ENCODE measurements around the gene KIFC3.

Gene KIFC3

DNA sequence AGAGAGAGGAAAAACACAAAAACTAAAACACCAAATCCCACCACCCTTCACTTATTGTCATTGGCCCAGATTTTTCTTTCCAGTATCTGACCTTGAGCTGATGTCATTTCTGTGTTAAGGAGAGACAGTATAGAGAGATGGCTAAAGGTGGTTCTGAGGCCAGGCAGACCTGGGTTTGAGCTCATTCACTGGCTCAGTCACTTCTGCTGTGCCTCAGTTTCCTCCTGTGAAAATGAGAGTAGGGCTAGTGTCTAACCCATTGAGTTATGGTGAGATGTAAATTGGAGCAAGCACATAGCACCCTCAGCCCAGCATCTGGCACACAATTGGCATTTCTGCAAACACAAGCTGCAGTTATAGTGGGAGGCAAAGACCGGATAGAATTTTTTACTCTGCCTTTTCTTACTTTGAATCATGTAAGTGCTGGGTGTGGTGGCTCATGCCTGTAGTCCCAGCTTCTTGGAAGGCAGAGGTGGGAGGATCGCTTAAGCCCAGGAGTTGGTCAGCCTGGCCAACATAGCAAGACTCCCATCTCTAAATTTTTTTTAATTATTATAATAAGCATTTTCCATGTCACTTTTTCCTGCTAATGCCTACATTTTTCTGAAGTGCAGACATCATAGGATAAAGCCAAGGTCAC, 6.4 kb upstream of the KIFC3 start:
- H3K4me3 ChIP-seq (ENCODE audit: low read depth, low read length): no peak overlapping the region
- no peaks in the 10 kb centered on the region for H3K9me3 ChIP-seq (ENCODE audit: control insufficient read depth, insufficient read depth, low read depth, low read length)
- H3K27ac ChIP-seq (ENCODE audit: extremely low read depth, low read depth, low read length): no peak overlapping the region
- TF ChIP-seq, protein P1, sequence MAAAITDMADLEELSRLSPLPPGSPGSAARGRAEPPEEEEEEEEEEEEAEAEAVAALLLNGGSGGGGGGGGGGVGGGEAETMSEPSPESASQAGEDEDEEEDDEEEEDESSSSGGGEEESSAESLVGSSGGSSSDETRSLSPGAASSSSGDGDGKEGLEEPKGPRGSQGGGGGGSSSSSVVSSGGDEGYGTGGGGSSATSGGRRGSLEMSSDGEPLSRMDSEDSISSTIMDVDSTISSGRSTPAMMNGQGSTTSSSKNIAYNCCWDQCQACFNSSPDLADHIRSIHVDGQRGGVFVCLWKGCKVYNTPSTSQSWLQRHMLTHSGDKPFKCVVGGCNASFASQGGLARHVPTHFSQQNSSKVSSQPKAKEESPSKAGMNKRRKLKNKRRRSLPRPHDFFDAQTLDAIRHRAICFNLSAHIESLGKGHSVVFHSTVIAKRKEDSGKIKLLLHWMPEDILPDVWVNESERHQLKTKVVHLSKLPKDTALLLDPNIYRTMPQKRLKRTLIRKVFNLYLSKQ (tag by site-specific recombination; IDR thresholded peaks at IDR 0.05; ENCODE audit: borderline replicate concordance): no peak
- TF ChIP-seq ZNF529 (tag by site-specific recombination; IDR thresholded peaks at IDR 0.05; ENCODE audit: insufficient replicate concordance) (no peak), ZNF843 (tag by site-specific recombination; IDR thresholded peaks at IDR 0.05) (no peak), ZNF660 (tag by site-specific recombination; IDR thresholded peaks at IDR 0.05) (no peak), ZNF777 (tag by site-specific recombination; IDR thresholded peaks at IDR 0.05; ENCODE audit: borderline replicate concordance) (no peak), ZNF585B (tag by site-specific recombination; IDR thresholded peaks at IDR 0.05) (no peak), GLIS1 (tag by site-specific recombination; IDR thresholded peaks at IDR 0.05) (no peak), ZNF548 (tag by site-specific recombination; IDR thresholded peaks at IDR 0.05) (no peak), PRDM1 (tag by site-specific recombination; IDR thresholded peaks at IDR 0.05) (no peak), ZNF350 (tag by site-specific recombination; IDR thresholded peaks at IDR 0.05) (no peak), ZFP37 (tag by site-specific recombination; IDR thresholded peaks at IDR 0.05) (no peak), SETDB1 (IDR thresholded peaks at IDR 0.05; ENCODE audit: insufficient read length, low read length) (no peak), ZNF654 (tag by site-specific recombination; IDR thresholded peaks at IDR 0.05; ENCODE audit: low read depth) (no peak), OVOL3 (tag by site-specific recombination; IDR thresholded peaks at IDR 0.05) (no peak)
- TF ChIP-seq, protein P2, sequence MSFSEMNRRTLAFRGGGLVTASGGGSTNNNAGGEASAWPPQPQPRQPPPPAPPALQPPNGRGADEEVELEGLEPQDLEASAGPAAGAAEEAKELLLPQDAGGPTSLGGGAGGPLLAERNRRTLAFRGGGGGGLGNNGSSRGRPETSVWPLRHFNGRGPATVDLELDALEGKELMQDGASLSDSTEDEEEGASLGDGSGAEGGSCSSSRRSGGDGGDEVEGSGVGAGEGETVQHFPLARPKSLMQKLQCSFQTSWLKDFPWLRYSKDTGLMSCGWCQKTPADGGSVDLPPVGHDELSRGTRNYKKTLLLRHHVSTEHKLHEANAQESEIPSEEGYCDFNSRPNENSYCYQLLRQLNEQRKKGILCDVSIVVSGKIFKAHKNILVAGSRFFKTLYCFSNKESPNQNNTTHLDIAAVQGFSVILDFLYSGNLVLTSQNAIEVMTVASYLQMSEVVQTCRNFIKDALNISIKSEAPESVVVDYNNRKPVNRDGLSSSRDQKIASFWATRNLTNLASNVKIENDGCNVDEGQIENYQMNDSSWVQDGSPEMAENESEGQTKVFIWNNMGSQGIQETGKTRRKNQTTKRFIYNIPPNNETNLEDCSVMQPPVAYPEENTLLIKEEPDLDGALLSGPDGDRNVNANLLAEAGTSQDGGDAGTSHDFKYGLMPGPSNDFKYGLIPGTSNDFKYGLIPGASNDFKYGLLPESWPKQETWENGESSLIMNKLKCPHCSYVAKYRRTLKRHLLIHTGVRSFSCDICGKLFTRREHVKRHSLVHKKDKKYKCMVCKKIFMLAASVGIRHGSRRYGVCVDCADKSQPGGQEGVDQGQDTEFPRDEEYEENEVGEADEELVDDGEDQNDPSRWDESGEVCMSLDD (tag by site-specific recombination; IDR thresholded peaks at IDR 0.05): no peak
- TF ChIP-seq, protein P3, sequence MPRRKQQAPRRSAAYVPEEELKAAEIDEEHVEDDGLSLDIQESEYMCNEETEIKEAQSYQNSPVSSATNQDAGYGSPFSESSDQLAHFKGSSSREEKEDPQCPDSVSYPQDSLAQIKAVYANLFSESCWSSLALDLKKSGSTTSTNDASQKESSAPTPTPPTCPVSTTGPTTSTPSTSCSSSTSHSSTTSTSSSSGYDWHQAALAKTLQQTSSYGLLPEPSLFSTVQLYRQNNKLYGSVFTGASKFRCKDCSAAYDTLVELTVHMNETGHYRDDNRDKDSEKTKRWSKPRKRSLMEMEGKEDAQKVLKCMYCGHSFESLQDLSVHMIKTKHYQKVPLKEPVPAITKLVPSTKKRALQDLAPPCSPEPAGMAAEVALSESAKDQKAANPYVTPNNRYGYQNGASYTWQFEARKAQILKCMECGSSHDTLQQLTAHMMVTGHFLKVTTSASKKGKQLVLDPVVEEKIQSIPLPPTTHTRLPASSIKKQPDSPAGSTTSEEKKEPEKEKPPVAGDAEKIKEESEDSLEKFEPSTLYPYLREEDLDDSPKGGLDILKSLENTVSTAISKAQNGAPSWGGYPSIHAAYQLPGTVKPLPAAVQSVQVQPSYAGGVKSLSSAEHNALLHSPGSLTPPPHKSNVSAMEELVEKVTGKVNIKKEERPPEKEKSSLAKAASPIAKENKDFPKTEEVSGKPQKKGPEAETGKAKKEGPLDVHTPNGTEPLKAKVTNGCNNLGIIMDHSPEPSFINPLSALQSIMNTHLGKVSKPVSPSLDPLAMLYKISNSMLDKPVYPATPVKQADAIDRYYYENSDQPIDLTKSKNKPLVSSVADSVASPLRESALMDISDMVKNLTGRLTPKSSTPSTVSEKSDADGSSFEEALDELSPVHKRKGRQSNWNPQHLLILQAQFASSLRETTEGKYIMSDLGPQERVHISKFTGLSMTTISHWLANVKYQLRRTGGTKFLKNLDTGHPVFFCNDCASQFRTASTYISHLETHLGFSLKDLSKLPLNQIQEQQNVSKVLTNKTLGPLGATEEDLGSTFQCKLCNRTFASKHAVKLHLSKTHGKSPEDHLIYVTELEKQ (tag by site-specific recombination; IDR thresholded peaks at IDR 0.05; ENCODE audit: borderline replicate concordance): no peak
- TF ChIP-seq, protein P4, sequence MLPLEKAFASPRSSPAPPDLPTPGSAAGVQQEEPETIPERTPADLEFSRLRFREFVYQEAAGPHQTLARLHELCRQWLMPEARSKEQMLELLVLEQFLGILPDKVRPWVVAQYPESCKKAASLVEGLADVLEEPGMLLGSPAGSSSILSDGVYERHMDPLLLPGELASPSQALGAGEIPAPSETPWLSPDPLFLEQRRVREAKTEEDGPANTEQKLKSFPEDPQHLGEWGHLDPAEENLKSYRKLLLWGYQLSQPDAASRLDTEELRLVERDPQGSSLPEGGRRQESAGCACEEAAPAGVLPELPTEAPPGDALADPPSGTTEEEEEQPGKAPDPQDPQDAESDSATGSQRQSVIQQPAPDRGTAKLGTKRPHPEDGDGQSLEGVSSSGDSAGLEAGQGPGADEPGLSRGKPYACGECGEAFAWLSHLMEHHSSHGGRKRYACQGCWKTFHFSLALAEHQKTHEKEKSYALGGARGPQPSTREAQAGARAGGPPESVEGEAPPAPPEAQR (tag by site-specific recombination; IDR thresholded peaks at IDR 0.05): no peak
- H3K36me3 ChIP-seq (ENCODE audit: control insufficient read depth in 2 of 2, insufficient read depth in 1 of 2, low read length in 2 of 2): no peaks in the 10 kb centered on the region
- CTCF ChIA-PET: interaction anchor here (0.6 to 1.2 kb wide), 4 partner anchors 9 to 58 kb away, joined by 3 to 7 read pairs (median 5); no protein-coding TSS in a partner anchor
- H3K4me1 ChIP-seq (ENCODE audit: control insufficient read depth, insufficient read depth, low read length): peaks cover 6% of the 10 kb centered on the region
- POLR2A ChIA-PET: interaction anchor here (0.6 to 2.0 kb wide), 6 partner anchors 8 to 346 kb away, joined by 3 to 13 read pairs (median 4); no protein-coding TSS in a partner anchor
